PFSK-1 (cell line): ENCODE measurements around the gene APCDD1.

ENCODE experiments used
- POLR2AphosphoS5 ChIP-seq: IDR thresholded peaks from 2 replicates; pipeline ENCODE4 v1.6.1; 2012; ENCODE audit warnings: low read depth, mild to moderate bottlenecking, control low read depth, low read length, moderate library complexity
- SIN3A ChIP-seq: IDR thresholded peaks from 2 replicates; pipeline ENCODE4 v1.6.1; 2012; ENCODE audit warnings: mild to moderate bottlenecking, low read length, moderate library complexity, borderline replicate concordance; ENCODE audit not compliant: insufficient read depth
- TAF1 ChIP-seq: IDR thresholded peaks from 2 replicates; pipeline ENCODE4 v1.6.1; 2012; ENCODE audit warnings: low read length, control low read depth, borderline replicate concordance; ENCODE audit not compliant: insufficient read depth

DNA sequence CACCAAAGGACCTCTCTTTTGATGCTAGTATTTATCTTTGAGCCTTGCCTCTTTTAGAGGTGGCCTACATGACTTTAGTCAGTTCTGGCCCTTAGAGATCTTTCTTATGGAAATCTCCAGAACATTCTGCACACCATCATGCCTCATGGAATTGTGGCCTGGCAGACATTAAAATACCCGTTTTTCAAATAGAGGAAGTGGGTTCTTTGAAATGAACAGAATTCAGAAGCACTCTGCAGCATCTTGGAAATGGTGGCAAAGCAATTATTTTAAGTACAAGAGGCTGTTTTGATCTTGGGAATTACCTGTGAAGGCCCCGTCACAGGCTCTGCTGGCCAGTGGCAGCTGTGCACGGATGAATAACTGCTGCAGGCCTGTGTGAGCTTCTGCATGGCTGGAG lies 40.7 kb upstream of the APCDD1 start:
- TF ChIP-seq SIN3A (no peak), POLR2AphosphoS5 (no peak), TAF1 (no peak)
